ENCODE results near the gene FAM217A.
"Not testable (repeated sequence)": the region's sequence is repeated elsewhere in the genome, so short reads cannot be mapped to it uniquely, and the experiment has no call there.

Gene FAM217A

GRCh38 chr6:4108561-4109093 lies 29.7 kb upstream of the FAM217A start:
- FAIRE-seq (no peak), DNase-seq (ENCODE audit: insufficient read length, low spot score) (no peak)
- TF ChIP-seq POU2F2 (IDR thresholded peaks at IDR 0.05; ENCODE audit: low read depth, low read length), result no peak
- no peak for TF ChIP-seq POLR2A (IDR thresholded peaks at IDR 0.05; ENCODE audit: low read depth, low read length)
- no peak for TF ChIP-seq TAF1 (IDR thresholded peaks at IDR 0.05; ENCODE audit: low read depth, low read length)
- no peak for TF ChIP-seq SPI1 (IDR thresholded peaks at IDR 0.05; ENCODE audit: low read depth, low read length)
- TF ChIP-seq PAX5 (IDR thresholded peaks at IDR 0.05; ENCODE audit: insufficient read depth, low read length, severe bottlenecking), result no peak
- TF ChIP-seq POLR2AphosphoS5 (IDR thresholded peaks at IDR 0.05; ENCODE audit: low read depth, low read length), result no peak

DNA sequence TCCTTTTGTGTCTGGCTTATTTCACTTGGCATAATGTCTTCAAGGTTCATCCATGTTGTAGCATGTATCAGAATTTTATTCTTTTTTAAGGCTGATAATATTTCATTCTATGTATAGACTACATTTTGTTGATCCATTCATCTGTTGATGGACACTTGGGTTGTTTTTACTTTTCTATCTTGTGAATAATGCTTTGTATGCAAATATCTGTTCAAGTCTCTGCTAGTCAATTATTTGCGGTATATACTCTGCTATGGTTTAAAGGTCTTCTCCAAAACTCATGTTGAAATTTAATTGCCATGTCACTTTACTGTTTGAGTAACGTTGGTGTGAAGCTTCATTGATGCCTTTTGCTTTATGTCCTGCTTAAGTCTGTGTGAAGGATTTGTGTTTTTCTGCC lies 28.9 kb upstream of the FAM217A start:
- TF ChIP-seq SPI1 (IDR thresholded peaks at IDR 0.05; ENCODE audit: low read depth, low read length) (no peak), POU2F2 (IDR thresholded peaks at IDR 0.05; ENCODE audit: low read depth, low read length) (no peak), POLR2A (IDR thresholded peaks at IDR 0.05; ENCODE audit: low read depth, low read length) (no peak)
- FAIRE-seq, result no peak

GRCh38 chr6:4105980-4106536 lies 27.1 kb upstream of the FAM217A start:
- DNase-seq (ENCODE audit: insufficient read length, low spot score), result no peak
- no peak for FAIRE-seq
- TF ChIP-seq POLR2A (IDR thresholded peaks at IDR 0.05; ENCODE audit: low read depth, low read length) (no peak), TAF1 (IDR thresholded peaks at IDR 0.05; ENCODE audit: low read depth, low read length) (no peak), POLR2AphosphoS5 (IDR thresholded peaks at IDR 0.05; ENCODE audit: low read depth, low read length) (no peak), PAX5 (IDR thresholded peaks at IDR 0.05; ENCODE audit: insufficient read depth, low read length, severe bottlenecking) (no peak)

More for the DNA sequence above, 28.9 kb upstream of the FAM217A start:
- no peak for DNase-seq (ENCODE audit: insufficient read length, low spot score)

- FAIRE-seq, result no peak
- no peak for TF ChIP-seq POLR2A (IDR thresholded peaks at IDR 0.05; ENCODE audit: low read depth, low read length)
- no peak for TF ChIP-seq SPI1 (IDR thresholded peaks at IDR 0.05; ENCODE audit: low read depth, low read length)
- no peak for TF ChIP-seq POLR2AphosphoS5 (IDR thresholded peaks at IDR 0.05; ENCODE audit: low read depth, low read length)
- TF ChIP-seq TAF1 (IDR thresholded peaks at IDR 0.05; ENCODE audit: low read depth, low read length), result no peak
- no peak for TF ChIP-seq PAX5 (IDR thresholded peaks at IDR 0.05; ENCODE audit: insufficient read depth, low read length, severe bottlenecking)
- TF ChIP-seq POU2F2 (IDR thresholded peaks at IDR 0.05; ENCODE audit: low read depth, low read length), result no peak
- no peak for DNase-seq (ENCODE audit: insufficient read length, low spot score)
Measured at GRCh38 chr6:4103929-4104328, 25.0 kb upstream of the FAM217A start.

GRCh38 chr6:4102687-4103244 lies 23.8 kb upstream of the FAM217A start:
- DNase-seq (ENCODE audit: insufficient read length, low spot score) (no peak), FAIRE-seq (no peak)
- TF ChIP-seq POU2F2 (IDR thresholded peaks at IDR 0.05; ENCODE audit: low read depth, low read length) (no peak), POLR2A (IDR thresholded peaks at IDR 0.05; ENCODE audit: low read depth, low read length) (no peak), TAF1 (IDR thresholded peaks at IDR 0.05; ENCODE audit: low read depth, low read length) (no peak), PAX5 (IDR thresholded peaks at IDR 0.05; ENCODE audit: insufficient read depth, low read length, severe bottlenecking) (no peak), POLR2AphosphoS5 (IDR thresholded peaks at IDR 0.05; ENCODE audit: low read depth, low read length) (no peak), SPI1 (IDR thresholded peaks at IDR 0.05; ENCODE audit: low read depth, low read length) (no peak)

GRCh38 chr6:4101298-4101697 lies 22.4 kb upstream of the FAM217A start:
- TF ChIP-seq POLR2AphosphoS5 (IDR thresholded peaks at IDR 0.05; ENCODE audit: low read depth, low read length) (no peak), POU2F2 (IDR thresholded peaks at IDR 0.05; ENCODE audit: low read depth, low read length) (no peak), TAF1 (IDR thresholded peaks at IDR 0.05; ENCODE audit: low read depth, low read length) (no peak), PAX5 (IDR thresholded peaks at IDR 0.05; ENCODE audit: insufficient read depth, low read length, severe bottlenecking) (no peak), SPI1 (IDR thresholded peaks at IDR 0.05; ENCODE audit: low read depth, low read length) (no peak), POLR2A (IDR thresholded peaks at IDR 0.05; ENCODE audit: low read depth, low read length) (no peak)
- FAIRE-seq (no peak), DNase-seq (ENCODE audit: insufficient read length, low spot score) (no peak)

GRCh38 chr6:4100655-4101054 lies 21.7 kb upstream of the FAM217A start:
- FAIRE-seq (no peak), DNase-seq (ENCODE audit: insufficient read length, low spot score) (no peak)
- TF ChIP-seq POU2F2 (IDR thresholded peaks at IDR 0.05; ENCODE audit: low read depth, low read length) (no peak), PAX5 (IDR thresholded peaks at IDR 0.05; ENCODE audit: insufficient read depth, low read length, severe bottlenecking) (no peak), SPI1 (IDR thresholded peaks at IDR 0.05; ENCODE audit: low read depth, low read length) (no peak), POLR2A (IDR thresholded peaks at IDR 0.05; ENCODE audit: low read depth, low read length) (no peak)

DNA sequence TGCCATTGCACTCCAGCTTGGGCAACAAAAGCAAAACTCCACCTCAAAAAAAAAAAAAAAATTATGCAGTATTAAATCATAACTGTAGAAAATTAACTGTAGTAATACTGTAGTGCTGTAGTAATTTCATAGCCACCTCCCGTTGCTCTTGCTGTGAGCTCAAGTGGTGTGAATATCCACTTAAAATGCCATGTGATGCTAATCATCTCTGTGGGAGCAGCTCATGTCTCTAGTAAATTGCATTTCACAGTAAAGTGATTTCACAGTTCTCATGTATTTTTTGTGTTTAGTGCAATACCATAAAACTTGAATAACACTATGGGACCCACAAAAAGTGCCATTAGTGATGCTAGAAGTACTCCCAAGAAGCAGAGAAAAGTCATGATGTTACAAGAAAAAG lies 14.4 kb upstream of the FAM217A start:
- TF ChIP-seq POU2F2 (IDR thresholded peaks at IDR 0.05; ENCODE audit: low read depth, low read length) (no peak), POLR2AphosphoS5 (IDR thresholded peaks at IDR 0.05; ENCODE audit: low read depth, low read length) (no peak)
- DNase-seq (ENCODE audit: insufficient read length, low spot score), result no peak
- no peak for FAIRE-seq

GRCh38 chr6:4091941-4092340 lies 13.0 kb upstream of the FAM217A start:
- FAIRE-seq (no peak), DNase-seq (ENCODE audit: insufficient read length, low spot score) (no peak)
- no peak for TF ChIP-seq PAX5 (IDR thresholded peaks at IDR 0.05; ENCODE audit: insufficient read depth, low read length, severe bottlenecking)
- no peak for TF ChIP-seq SPI1 (IDR thresholded peaks at IDR 0.05; ENCODE audit: low read depth, low read length)

DNA sequence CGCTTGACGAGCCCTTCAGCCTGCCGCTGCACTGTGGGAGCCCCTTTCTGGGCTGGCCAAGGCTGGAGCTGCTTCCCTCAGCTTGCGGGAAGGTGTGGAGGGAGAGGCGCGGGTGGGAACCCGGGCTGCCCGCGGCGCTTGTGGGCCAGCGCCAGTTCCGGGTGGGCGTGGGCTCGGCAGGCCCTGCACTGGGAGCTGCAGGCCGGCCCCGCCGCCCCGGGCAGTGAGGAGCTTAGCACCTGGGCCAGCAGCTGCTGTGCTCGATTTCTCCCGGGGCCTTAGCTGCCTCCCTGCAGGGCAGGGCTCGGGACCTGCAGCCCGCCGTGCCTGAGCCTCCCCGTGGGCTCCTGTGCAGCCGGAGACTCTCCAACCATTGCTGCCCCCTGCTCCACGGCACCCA lies 11.1 kb upstream of the FAM217A start:
- not testable (repeated sequence) for DNase-seq (ENCODE audit: insufficient read length, low spot score)

GRCh38 chr6:4088704-4089103 lies 9.8 kb upstream of the FAM217A start:
- FAIRE-seq (no peak), DNase-seq (ENCODE audit: insufficient read length, low spot score) (no peak)
- TF ChIP-seq POU2F2 (IDR thresholded peaks at IDR 0.05; ENCODE audit: low read depth, low read length), result no peak
- TF ChIP-seq POLR2A (IDR thresholded peaks at IDR 0.05; ENCODE audit: low read depth, low read length), result no peak

More for the DNA sequence above, 11.1 kb upstream of the FAM217A start:
- FAIRE-seq, result not testable (repeated sequence)

Measured in GM12891 (cell line).